K562 (cell line): ENCODE measurements around the gene TK1. TPM values are rescaled to one million over a fixed set of nuclear protein-coding genes. Genes with fewer than 3 reads are reported as not detected.

Experiments used
- BHLHE40 ChIP-seq: IDR thresholded peaks from 2 replicates; pipeline ENCODE4 v1.6.1; 2011; ENCODE audit warnings: low read length, improper control_type of control experiment
- CREB3L1 ChIP-seq: fragments of 450-650 bp; IDR thresholded peaks from 2 replicates; pipeline ENCODE4 v1.6.1; 2014; ENCODE audit warnings: low read depth, mild to moderate bottlenecking, moderate library complexity, borderline replicate concordance
- CREB5 ChIP-seq: fragments of 250-450 bp; sonication (Bioruptor Pico); IDR thresholded peaks from 2 replicates; pipeline ENCODE4 v1.5.0; 2020; ENCODE audit warnings: mild to moderate bottlenecking
- ELF4 ChIP-seq: fragments of 450-650 bp; formaldehyde crosslinking; IDR thresholded peaks from 2 replicates; pipeline ENCODE4 v1.4.0; 2022; ENCODE audit warnings: missing genetic modification characterization
- EP400 ChIP-seq: fragments of 450-650 bp; IDR thresholded peaks from 2 replicates; pipeline ENCODE4 v1.6.1; 2017; ENCODE audit warnings: antibody characterized with exemption, mild to moderate bottlenecking, moderate library complexity
- GABPA ChIP-seq: fragments of 200-800 bp; sonication (Bioruptor generic); conservative IDR thresholded peaks from 2 replicates; pipeline ENCODE4 v1.6.1; 2016; ENCODE audit warnings: low read depth, missing genetic modification characterization, missing compliant biosample characterization
- HDGF ChIP-seq: fragments of 450-650 bp; IDR thresholded peaks from 2 replicates; pipeline ENCODE4 v1.6.1; 2016
- KDM1A ChIP-seq, 2 experiments: fragments of 450-650 bp; IDR thresholded peaks; 2 replicates each; pipeline ENCODE4 v1.6.1; 2016; ENCODE audit warnings: mild to moderate bottlenecking in 2 of 2
- MIER1 ChIP-seq: fragments of 450-650 bp; IDR thresholded peaks from 2 replicates; pipeline ENCODE4 v1.6.1; 2016; ENCODE audit warnings: antibody characterized with exemption, mild to moderate bottlenecking, low read depth
- MYBL2 ChIP-seq, 2 experiments: fragments of 450-650 bp in 1 of 2; sonication (generic) in 1 of 2; formaldehyde crosslinking in 1 of 2; IDR thresholded peaks; 2 replicates each; pipeline versions ENCODE4 v1.6.1 to v1.8.1; 2017 to 2022; ENCODE audit warnings: borderline replicate concordance in 1 of 2, inconsistent platforms in 1 of 2, low read depth in 1 of 2, mild to moderate bottlenecking in 1 of 2, missing genetic modification reagents in 1 of 2, moderate library complexity in 1 of 2
- PHB2 ChIP-seq: fragments of 450-650 bp; IDR thresholded peaks from 2 replicates; pipeline ENCODE4 v1.6.1; 2017; ENCODE audit warnings: low read depth
- PTBP1 ChIP-seq: fragments of 200-400 bp; formaldehyde crosslinking; IDR thresholded peaks from 2 replicates; pipeline ENCODE4 v1.6.1; 2017; ENCODE audit warnings: low read depth, low read length
- PTRF ChIP-seq: fragments of 450-650 bp; IDR thresholded peaks from 2 replicates; pipeline ENCODE4 v1.6.1; 2016; ENCODE audit warnings: mild to moderate bottlenecking, missing genetic modification characterization, missing compliant biosample characterization
- SMC3 ChIP-seq: conservative IDR thresholded peaks from 2 replicates; pipeline ENCODE4 v1.6.1; 2011; ENCODE audit warnings: low read depth, low read length, improper control_type of control experiment; ENCODE audit not compliant: insufficient read depth
- ZBED1 ChIP-seq: IDR thresholded peaks from 2 replicates; pipeline ENCODE4 v1.6.1; 2014
- ZBTB11 ChIP-seq, 3 experiments: fragments of 200-800 bp in 1 of 3; fragments of 250-450 bp in 1 of 3; fragments of 450-650 bp in 1 of 3; sonication (Bioruptor Pico) in 1 of 3; sonication (Bioruptor generic) in 1 of 3; formaldehyde crosslinking in 1 of 3; IDR thresholded peaks; 2 replicates each; pipeline versions ENCODE4 v1.6.1 to v1.8.0; 2016 to 2022; ENCODE audit warnings: mild to moderate bottlenecking in 2 of 3, missing genetic modification characterization in 2 of 3, missing compliant biosample characterization in 1 of 3, moderate library complexity in 1 of 3
- ZHX1 ChIP-seq: fragments of 150-350 bp; conservative IDR thresholded peaks from 2 replicates; pipeline ENCODE4 v1.6.1; 2014; ENCODE audit warnings: low read length
- ZNF124 ChIP-seq: sonication (generic); formaldehyde crosslinking; IDR thresholded peaks from 2 replicates; pipeline ENCODE4 v1.8.1; 2022; ENCODE audit warnings: missing genetic modification reagents
- ZNF143 ChIP-seq: sonication (generic); formaldehyde crosslinking; IDR thresholded peaks from 2 replicates; pipeline ENCODE4 v1.9.0; 2022; ENCODE audit warnings: mild to moderate bottlenecking, missing genetic modification reagents
- ZNF431 ChIP-seq: sonication (generic); formaldehyde crosslinking; IDR thresholded peaks from 2 replicates; pipeline ENCODE4 v1.8.0; 2022; ENCODE audit warnings: mild to moderate bottlenecking, missing genetic modification reagents
- ZNF507 ChIP-seq: conservative IDR thresholded peaks from 2 replicates; pipeline ENCODE4 v1.6.1; 2017; ENCODE audit warnings: missing genetic modification characterization, missing compliant biosample characterization
- ZNF77 ChIP-seq: fragments of 250-450 bp; sonication (Bioruptor Pico); IDR thresholded peaks from 2 replicates; pipeline ENCODE4 v1.5.0; 2020
- polyA plus RNA-seq, 8 experiments: library from polyadenylated mRNA; depleted of rRNA in 4 of 8; stranded (reverse) in 5 of 8; unstranded in 3 of 8; fragments of >200 nt; fragmentation: Nextera tagmentation in 2 of 8; fragmentation: Illumina TruSeq in 1 of 8; extraction: Ambion mirVana in 2 of 8; extraction: Trizol in 1 of 8; gene quantifications; 2 replicates each; pipeline versions ENCODE4 v1.2.1 to v1.2.3, GENCODE V29; 2011 to 2014; ENCODE audit warnings: inconsistent platforms in 1 of 8, missing spikeins in 1 of 8
- total RNA-seq, 7 experiments: library from RNA; depleted of rRNA in 6 of 7; stranded (reverse); fragments of >200 nt in 6 of 7; fragmentation: Illumina TruSeq in 2 of 7; extraction: Trizol in 2 of 7; gene quantifications; 2 replicates each; pipeline versions ENCODE4 v1.2.1 to v1.2.3, GENCODE V29; 2011 to 2021; ENCODE audit warnings: low replicate concordance in 1 of 7

The TK1 gene
- total and polyA plus RNA-seq, 9 of the 15 experiments (the other 6 are each of a cell fraction or from before 2014, with no cell fraction given), result 8.4 to 280 (median 103) TPM

GRCh38 chr17:78146471-78146869 is 40.4 kb downstream of the TK1 start (continued):
- no peak for TF ChIP-seq ZHX1
- TF ChIP-seq PHB2, result no peak
- TF ChIP-seq ZNF124 (CRISPR knock-in tag), result no peak
- peak; percentile 57; the same call in 1 of the 2 replicates for TF ChIP-seq MIER1
- no peak for TF ChIP-seq BHLHE40
- TF ChIP-seq ZNF143 (CRISPR knock-in tag), result no peak
- no peak for TF ChIP-seq EP400
- TF ChIP-seq CREB3L1, result no peak
- no peak for TF ChIP-seq ZNF431 (CRISPR knock-in tag)
- no peak for TF ChIP-seq PTRF (tag)
- no peak for TF ChIP-seq MYBL2 (IDR thresholded peaks at IDR 0.05; ENCODE audit: low read depth)
- TF ChIP-seq MYBL2 (CRISPR knock-in tag; IDR thresholded peaks at IDR 0.05; ENCODE audit: borderline replicate concordance), result no peak
- TF ChIP-seq ELF4, result no peak
- TF ChIP-seq ZNF77 (CRISPR knock-in tag), result no peak
- peak; percentile 95 to 97 for TF ChIP-seq KDM1A (IDR thresholded peaks at IDR 0.05)
- TF ChIP-seq ZBED1, result no peak; the same call in 1 of the 2 replicates
- no peak for TF ChIP-seq GABPA (tag)
- no peak for TF ChIP-seq SMC3
- TF ChIP-seq ZBTB11 (CRISPR knock-in tag; IDR thresholded peaks at IDR 0.05), result 0 out of 6 replicates have a peak, but pooled peaks of 1 of the 3 experiments have one; percentile 16
- TF ChIP-seq HDGF, result peak; percentile 92
- TF ChIP-seq CREB5 (CRISPR knock-in tag), result no peak
- TF ChIP-seq PTBP1, result peak; percentile 97
- no peak for TF ChIP-seq ZNF507 (tag)
